HepG2 (cell line): Measurements from ENCODE around the gene DOLK. TPM values are rescaled to one million over a fixed set of nuclear protein-coding genes. Genes with fewer than 3 reads are reported as not detected.

Experiments
- AHDC1 ChIP-seq: sonication (generic); formaldehyde crosslinking; IDR thresholded peaks from 2 replicates; pipeline ENCODE4 v1.5.1; 2020; ENCODE audit warnings: mild to moderate bottlenecking, missing genetic modification reagents, borderline replicate concordance
- ASH2L ChIP-seq: fragments of 300-600, 200-600 bp; sonication (generic); IDR thresholded peaks from 2 replicates; pipeline ENCODE4 v1.7.0; 2017; ENCODE audit warnings: low read depth, mild to moderate bottlenecking, moderate library complexity, mixed read lengths, low read length; ENCODE audit not compliant: insufficient read length
- BATF2 ChIP-seq: sonication (generic); formaldehyde crosslinking; IDR thresholded peaks from 2 replicates; pipeline ENCODE4 v1.8.0; 2022; ENCODE audit warnings: mild to moderate bottlenecking, missing genetic modification reagents, moderate library complexity
- CBX2 ChIP-seq, 2 experiments: fragments of 200-600 bp in 1 of 2; sonication (generic); formaldehyde crosslinking in 1 of 2; IDR thresholded peaks; 2 replicates each; pipeline versions ENCODE4 v1.7.0 to v1.8.1; 2018 to 2022; ENCODE audit warnings: low read depth in 2 of 2, low read length in 1 of 2, mild to moderate bottlenecking in 1 of 2, missing genetic modification reagents in 1 of 2
- EED ChIP-seq: sonication (generic); formaldehyde crosslinking; IDR thresholded peaks from 2 replicates; pipeline ENCODE4 v1.5.0; 2020; ENCODE audit warnings: mild to moderate bottlenecking, missing genetic modification reagents
- ISL2 ChIP-seq: sonication (generic); formaldehyde crosslinking; IDR thresholded peaks from 2 replicates; pipeline ENCODE4 v1.5.0; 2020; ENCODE audit warnings: missing genetic modification reagents
- JUN ChIP-seq: sonication (generic); formaldehyde crosslinking; IDR thresholded peaks from 2 replicates; pipeline ENCODE4 v1.4.0; 2020; ENCODE audit warnings: mild to moderate bottlenecking, missing genetic modification reagents
- MLXIP ChIP-seq: sonication (generic); formaldehyde crosslinking; IDR thresholded peaks from 2 replicates; pipeline ENCODE4 v1.9.0; 2021; ENCODE audit warnings: missing genetic modification reagents, borderline replicate concordance
- NFE2L1 ChIP-seq: sonication (generic); formaldehyde crosslinking; IDR thresholded peaks from 2 replicates; pipeline ENCODE4 v1.4.0; 2020; ENCODE audit warnings: missing genetic modification reagents, mild to moderate bottlenecking, borderline replicate concordance
- SATB2 ChIP-seq: sonication (generic); formaldehyde crosslinking; IDR thresholded peaks from 2 replicates; pipeline ENCODE4 v1.5.0; 2020; ENCODE audit warnings: missing genetic modification reagents
- SPEN ChIP-seq: sonication (generic); formaldehyde crosslinking; IDR thresholded peaks from 2 replicates; pipeline ENCODE4 v1.5.1; 2020; ENCODE audit warnings: low read depth, mild to moderate bottlenecking, missing genetic modification reagents
- STAT5B ChIP-seq: sonication (generic); formaldehyde crosslinking; IDR thresholded peaks from 2 replicates; pipeline ENCODE4 v1.4.0; 2020; ENCODE audit warnings: missing genetic modification reagents
- TBX2 ChIP-seq: sonication (generic); formaldehyde crosslinking; IDR thresholded peaks from 2 replicates; pipeline ENCODE4 v1.5.0; 2020; ENCODE audit warnings: missing genetic modification reagents, mild to moderate bottlenecking, borderline replicate concordance
- TEAD3 ChIP-seq: optimal IDR thresholded peaks from 2 replicates; pipeline ENCODE3; 2016; ENCODE audit warnings: borderline replicate concordance
- TFAP4 ChIP-seq: sonication (generic); IDR thresholded peaks from 2 replicates; pipeline ENCODE4 v1.6.1; 2016; ENCODE audit warnings: low read depth, borderline replicate concordance
- ZFYVE20 ChIP-seq: sonication (generic); formaldehyde crosslinking; IDR thresholded peaks from 2 replicates; pipeline ENCODE4 v1.8.0; 2023; ENCODE audit warnings: low read depth, mild to moderate bottlenecking, moderate library complexity, missing genetic modification reagents, borderline replicate concordance
- ZNF768 ChIP-seq: sonication (generic); formaldehyde crosslinking; IDR thresholded peaks from 2 replicates; pipeline ENCODE4 v1.4.0; 2020; ENCODE audit warnings: missing genetic modification reagents
- ZNF775 ChIP-seq: sonication (generic); formaldehyde crosslinking; IDR thresholded peaks from 2 replicates; pipeline ENCODE4 v1.4.0; 2020; ENCODE audit warnings: missing genetic modification reagents, mild to moderate bottlenecking, moderate library complexity, borderline replicate concordance
- ZNF883 ChIP-seq: sonication (generic); formaldehyde crosslinking; IDR thresholded peaks from 2 replicates; pipeline ENCODE4 v1.5.1; 2020; ENCODE audit warnings: mild to moderate bottlenecking, missing genetic modification reagents; ENCODE audit errors: not compliant biosample characterization
- polyA plus RNA-seq, 8 experiments: library from polyadenylated mRNA; depleted of rRNA in 3 of 8; stranded (reverse) in 7 of 8; unstranded in 1 of 8; fragments of >200 nt; fragmentation: Illumina TruSeq in 4 of 8; extraction: Trizol in 4 of 8; gene quantifications; 2 replicates each; pipeline versions ENCODE4 v1.2.1 to v1.2.3, GENCODE V29; 2011 to 2016; ENCODE audit warnings: low read depth in 4 of 8, missing spikeins in 1 of 8, mixed read lengths in 1 of 8; ENCODE audit not compliant: insufficient read depth in 1 of 8
- total RNA-seq, 5 experiments: library from RNA; depleted of rRNA; stranded (reverse); fragments of >200 nt; fragmentation: Illumina TruSeq; extraction: Trizol; gene quantifications; 2 replicates each; pipeline ENCODE4 v1.2.3, GENCODE V29; 2016; ENCODE audit warnings: low read depth in 1 of 5

Gene DOLK
- total and polyA plus RNA-seq, 2 of the 13 experiments (the other 11 are each of a cell fraction or from before 2014, with no cell fraction given): 15.4 to 18.7 TPM

- TF ChIP-seq MLXIP (CRISPR knock-in tag): no peak
- no peak for TF ChIP-seq ZFYVE20
- TF ChIP-seq TEAD3: peak; percentile 70
- 0 out of 2 replicates have a peak, but pooled peaks have one; percentile 27 for TF ChIP-seq TBX2
- TF ChIP-seq SATB2 (CRISPR knock-in tag): no peak
- no peak for TF ChIP-seq CBX2 (IDR thresholded peaks at IDR 0.05; ENCODE audit: low read depth, low read length)
- no peak for TF ChIP-seq CBX2 (CRISPR knock-in tag; IDR thresholded peaks at IDR 0.05; ENCODE audit: low read depth)
- no peak for TF ChIP-seq JUN (CRISPR knock-in tag)
- peak; percentile 21 for TF ChIP-seq ZNF883 (CRISPR knock-in tag)
- no peak for TF ChIP-seq ISL2 (CRISPR knock-in tag)
- no peak for TF ChIP-seq ASH2L
- TF ChIP-seq BATF2: no peak
- TF ChIP-seq EED: no peak
- TF ChIP-seq AHDC1 (CRISPR knock-in tag): no peak
- TF ChIP-seq SPEN (CRISPR knock-in tag): 0 out of 2 replicates have a peak, but pooled peaks have one; percentile 46
- no peak for TF ChIP-seq ZNF768 (CRISPR knock-in tag)
- no peak for TF ChIP-seq NFE2L1
- TF ChIP-seq TFAP4: no peak
- no peak for TF ChIP-seq STAT5B (CRISPR knock-in tag)
- no peak for TF ChIP-seq ZNF775
Observed at GRCh38 chr9:128927731-128928411, 19.5 kb downstream of the DOLK start (continued).
